A549 (cell line): ENCODE measurements around the gene IFFO2.

Experiments used
- CBX8 ChIP-seq: fragments of 200-600 bp; sonication (generic); IDR thresholded peaks from 2 replicates; pipeline ENCODE4 v1.6.1; 2016
- CEBPB ChIP-seq, 2 experiments: fragments of >200 bp in 1 of 2; sonication (Bioruptor Twin) in 1 of 2; formaldehyde crosslinking in 1 of 2; IDR thresholded peaks; 2 replicates each; pipeline ENCODE4 v1.6.1; 2012 to 2016
- CTCF ChIP-seq: fragments of >200 bp; sonication (Bioruptor Twin); formaldehyde crosslinking; IDR thresholded peaks from 3 replicates; pipeline ENCODE4 v1.5.1; 2016
- HDAC2 ChIP-seq: fragments of 200-600 bp; sonication (generic); IDR thresholded peaks from 2 replicates; pipeline ENCODE4 v1.6.1; 2016
- NR3C1 ChIP-seq: fragments of >200 bp; sonication (Bioruptor Twin); formaldehyde crosslinking; IDR thresholded peaks from 3 replicates; pipeline ENCODE4 v1.6.1; 2017
- POLR2A ChIP-seq: IDR thresholded peaks from 2 replicates; pipeline ENCODE4 v1.6.1; 2012; ENCODE audit warnings: mild to moderate bottlenecking, low read length
- REST ChIP-seq: fragments of 200-600 bp; sonication (generic); IDR thresholded peaks from 2 replicates; pipeline ENCODE4 v1.6.1; 2016; ENCODE audit warnings: antibody characterized with exemption, mild to moderate bottlenecking, moderate library complexity
- RFX5 ChIP-seq: fragments of 450-650 bp; IDR thresholded peaks from 2 replicates; pipeline ENCODE4 v1.7.1; 2014; ENCODE audit warnings: antibody characterized with exemption, mild to moderate bottlenecking, moderate library complexity

DNA sequence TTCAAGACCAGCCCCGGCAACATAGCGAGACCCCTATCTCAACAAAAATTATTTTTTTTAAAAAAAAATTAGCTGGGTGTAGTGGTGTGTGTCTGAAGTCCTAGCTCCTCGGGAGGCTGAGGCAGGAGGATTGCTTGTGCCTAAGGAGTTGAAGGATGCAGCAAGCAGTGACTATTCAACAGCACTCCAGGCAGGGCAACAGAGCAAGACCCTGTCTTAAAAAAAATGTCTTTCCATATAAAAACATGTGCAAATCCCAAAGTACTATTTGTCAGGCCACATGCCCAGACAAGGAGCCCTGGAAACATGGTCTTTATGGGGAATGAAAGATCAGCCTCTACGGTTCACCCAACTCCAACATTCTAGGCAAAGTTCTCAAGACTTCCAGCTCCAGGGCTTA, 13.3 kb downstream of the IFFO2 start:
- TF ChIP-seq CTCF (no peak), REST (no peak), POLR2A (no peak), RFX5 (no peak), CEBPB (IDR thresholded peaks at IDR 0.05) (no peak), CBX8 (no peak), HDAC2 (no peak), NR3C1 (no peak)
